Loucy (cell line): Measurements from ENCODE around the gene CACNA1S.

ENCODE experiments used
- H2AFZ ChIP-seq: fragments of 200-600 bp; sonication (generic); 2 replicates; pipeline ENCODE4 v1.6.0; 2016; ENCODE audit warnings: antibody characterized with exemption, mild to moderate bottlenecking, low read length, moderate library complexity
- H3F3A ChIP-seq: fragments of 200-600 bp; 2 replicates; pipeline ENCODE4 v1.6.0; 2016; ENCODE audit warnings: antibody characterized with exemption, low read depth, mild to moderate bottlenecking
- H3K27me3 ChIP-seq: fragments of 200-600 bp; sonication (generic); 2 replicates; pipeline ENCODE4 v1.6.1; 2014; ENCODE audit warnings: low read length, mild to moderate bottlenecking; ENCODE audit not compliant: insufficient read depth, poor library complexity, severe bottlenecking
- H3K36me3 ChIP-seq: fragments of 200-600 bp; sonication (generic); 2 replicates; pipeline ENCODE4 v1.6.1; 2016; ENCODE audit warnings: low read length; ENCODE audit not compliant: insufficient read depth
- H3K4me1 ChIP-seq: fragments of 200-600 bp; sonication (generic); 2 replicates; pipeline ENCODE4 v1.5.1; 2014; ENCODE audit warnings: low read length, mild to moderate bottlenecking; ENCODE audit not compliant: insufficient read depth, poor library complexity, severe bottlenecking
- H3K4me2 ChIP-seq: fragments of 200-600 bp; sonication (generic); 2 replicates; pipeline ENCODE4 v1.6.0; 2014; ENCODE audit warnings: antibody characterized with exemption, low read length, low read depth, mild to moderate bottlenecking; ENCODE audit not compliant: poor library complexity, severe bottlenecking
- H3K4me3 ChIP-seq: fragments of 200-600 bp; sonication (generic); 2 replicates; pipeline ENCODE4 v1.5.1; 2014; ENCODE audit warnings: low read length, mild to moderate bottlenecking, mixed read lengths; ENCODE audit not compliant: poor library complexity, severe bottlenecking
- H3K79me2 ChIP-seq: fragments of 200-600 bp; sonication (generic); 2 replicates; pipeline ENCODE4 v1.6.1; 2014; ENCODE audit warnings: low read length; ENCODE audit not compliant: insufficient read depth
- H3K9ac ChIP-seq: fragments of 200-600 bp; sonication (generic); 2 replicates; pipeline ENCODE4 v1.6.0; 2014; ENCODE audit warnings: mild to moderate bottlenecking, low read depth, low read length, moderate library complexity; ENCODE audit not compliant: poor library complexity, severe bottlenecking
- H3K9me2 ChIP-seq: fragments of 200-600 bp; sonication (generic); replicated peaks from 2 replicates; pipeline ENCODE4 v1.6.1; 2016; ENCODE audit warnings: low read depth, low read length, mixed read lengths
- H3K9me3 ChIP-seq: fragments of 200-600 bp; sonication (generic); 2 replicates; pipeline ENCODE4 v1.6.1; 2014; ENCODE audit warnings: mild to moderate bottlenecking, antibody characterized with exemption, low read length, low read depth; ENCODE audit not compliant: insufficient read depth
- H4K20me1 ChIP-seq: fragments of 200-600 bp; sonication (generic); 2 replicates; pipeline ENCODE4 v1.6.0; 2014; ENCODE audit warnings: antibody characterized with exemption, low read length, mild to moderate bottlenecking; ENCODE audit not compliant: insufficient read depth, poor library complexity, severe bottlenecking
- EZH2phosphoT487 ChIP-seq: fragments of 200-600 bp; IDR thresholded peaks from 2 replicates; pipeline ENCODE4 v1.6.1; 2018; ENCODE audit warnings: antibody characterized with exemption, mild to moderate bottlenecking, moderate library complexity, borderline replicate concordance
- TF ChIP-seq, protein P1 (sequence below): fragments of 200-600 bp; sonication (generic); conservative IDR thresholded peaks from 2 replicates; pipeline ENCODE4 v1.5.1; 2014; ENCODE audit warnings: mild to moderate bottlenecking, antibody characterized with exemption, low read length

The CACNA1S gene

DNA sequence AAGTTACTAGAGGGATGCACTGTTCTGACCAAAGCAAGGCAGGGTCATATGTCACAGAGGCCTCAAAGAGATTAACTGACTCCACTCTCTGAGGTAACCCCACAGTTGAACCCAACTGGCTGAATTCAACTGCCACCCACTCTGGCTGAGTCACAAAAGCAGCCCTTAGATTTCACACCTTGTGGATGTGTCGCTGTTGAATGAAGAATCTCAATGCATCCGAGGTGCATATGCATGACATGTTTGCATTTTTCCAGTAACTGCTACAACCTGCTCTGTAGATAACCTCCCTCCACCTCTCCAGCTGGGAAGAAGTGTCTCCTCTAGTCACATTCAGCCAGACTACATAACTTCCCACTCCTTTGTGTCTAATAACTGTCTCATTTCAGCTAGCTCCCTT, 60.8 kb downstream of the CACNA1S start:
- Histone ChIP-seq H3K4me2 (no peak overlapping the region), H3K36me3 (no peaks in the 10 kb centered on the region), H3K79me2 (no peaks in the 10 kb centered on the region), H3F3A (no peaks in the 10 kb centered on the region), H3K9me3 (no peaks in the 10 kb centered on the region), H4K20me1 (no peaks in the 10 kb centered on the region), H3K4me1 (no peaks in the 10 kb centered on the region), H3K4me3 (no peak overlapping the region), H3K9me2 (no peaks in the 10 kb centered on the region), H3K27me3 (no peaks in the 10 kb centered on the region), H2AFZ (no peak overlapping the region), H3K9ac (no peak overlapping the region)
- TF ChIP-seq, protein P1, sequence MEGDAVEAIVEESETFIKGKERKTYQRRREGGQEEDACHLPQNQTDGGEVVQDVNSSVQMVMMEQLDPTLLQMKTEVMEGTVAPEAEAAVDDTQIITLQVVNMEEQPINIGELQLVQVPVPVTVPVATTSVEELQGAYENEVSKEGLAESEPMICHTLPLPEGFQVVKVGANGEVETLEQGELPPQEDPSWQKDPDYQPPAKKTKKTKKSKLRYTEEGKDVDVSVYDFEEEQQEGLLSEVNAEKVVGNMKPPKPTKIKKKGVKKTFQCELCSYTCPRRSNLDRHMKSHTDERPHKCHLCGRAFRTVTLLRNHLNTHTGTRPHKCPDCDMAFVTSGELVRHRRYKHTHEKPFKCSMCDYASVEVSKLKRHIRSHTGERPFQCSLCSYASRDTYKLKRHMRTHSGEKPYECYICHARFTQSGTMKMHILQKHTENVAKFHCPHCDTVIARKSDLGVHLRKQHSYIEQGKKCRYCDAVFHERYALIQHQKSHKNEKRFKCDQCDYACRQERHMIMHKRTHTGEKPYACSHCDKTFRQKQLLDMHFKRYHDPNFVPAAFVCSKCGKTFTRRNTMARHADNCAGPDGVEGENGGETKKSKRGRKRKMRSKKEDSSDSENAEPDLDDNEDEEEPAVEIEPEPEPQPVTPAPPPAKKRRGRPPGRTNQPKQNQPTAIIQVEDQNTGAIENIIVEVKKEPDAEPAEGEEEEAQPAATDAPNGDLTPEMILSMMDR, result no peak
- TF ChIP-seq EZH2phosphoT487, result no peak

DNA sequence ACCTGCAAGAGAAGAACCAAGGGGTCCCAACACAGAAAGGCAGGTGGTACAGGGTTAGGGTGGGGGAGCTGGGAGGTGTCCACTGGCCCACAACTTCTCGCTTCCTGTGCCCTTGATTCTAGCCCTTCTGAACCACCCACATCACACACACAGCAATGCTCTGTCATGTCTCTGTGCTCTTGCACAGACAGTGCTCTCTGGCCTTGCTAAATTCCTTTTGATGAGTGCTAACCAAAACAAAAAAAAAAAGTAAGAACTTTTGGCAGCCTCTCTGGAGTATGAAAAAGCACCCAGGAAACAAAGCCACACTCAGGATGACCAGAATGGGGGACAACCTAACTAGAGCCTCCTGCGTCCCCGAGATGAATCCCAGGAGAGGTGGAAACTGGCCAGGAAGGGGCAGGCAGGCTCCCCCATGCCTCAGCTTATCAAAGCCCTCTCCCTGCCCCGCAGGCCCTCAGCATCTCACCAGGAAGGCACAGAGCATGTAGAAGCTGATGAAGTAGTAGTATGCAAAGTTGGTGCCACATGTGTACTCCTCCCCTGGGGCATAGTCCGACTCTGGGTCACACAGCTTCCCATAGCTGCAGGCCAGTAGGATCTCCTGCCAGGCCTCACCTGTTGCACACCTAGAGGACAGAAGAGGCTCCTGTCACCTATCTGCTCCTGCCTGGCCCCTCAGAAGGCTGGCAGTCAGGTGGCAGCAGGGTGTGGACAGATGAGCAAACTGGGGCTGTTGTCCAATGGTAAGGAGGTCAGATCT, 61.5 kb downstream of the CACNA1S start:
- no peaks in the 10 kb centered on the region for H4K20me1 ChIP-seq
- H3K4me2 ChIP-seq, result no peak overlapping the region
- no peak for TF ChIP-seq EZH2phosphoT487
- TF ChIP-seq, protein P1, result no peak
- no peaks in the 10 kb centered on the region for H3F3A ChIP-seq
- H3K36me3 ChIP-seq, result no peaks in the 10 kb centered on the region
- no peaks in the 10 kb centered on the region for H3K9me2 ChIP-seq
- no peak overlapping the region for H2AFZ ChIP-seq
- no peaks in the 10 kb centered on the region for H3K27me3 ChIP-seq
- H3K4me1 ChIP-seq, result no peaks in the 10 kb centered on the region
- no peaks in the 10 kb centered on the region for H3K79me2 ChIP-seq
- H3K4me3 ChIP-seq, result no peak overlapping the region
- H3K9ac ChIP-seq, result no peak overlapping the region
- H3K9me3 ChIP-seq, result no peaks in the 10 kb centered on the region

DNA sequence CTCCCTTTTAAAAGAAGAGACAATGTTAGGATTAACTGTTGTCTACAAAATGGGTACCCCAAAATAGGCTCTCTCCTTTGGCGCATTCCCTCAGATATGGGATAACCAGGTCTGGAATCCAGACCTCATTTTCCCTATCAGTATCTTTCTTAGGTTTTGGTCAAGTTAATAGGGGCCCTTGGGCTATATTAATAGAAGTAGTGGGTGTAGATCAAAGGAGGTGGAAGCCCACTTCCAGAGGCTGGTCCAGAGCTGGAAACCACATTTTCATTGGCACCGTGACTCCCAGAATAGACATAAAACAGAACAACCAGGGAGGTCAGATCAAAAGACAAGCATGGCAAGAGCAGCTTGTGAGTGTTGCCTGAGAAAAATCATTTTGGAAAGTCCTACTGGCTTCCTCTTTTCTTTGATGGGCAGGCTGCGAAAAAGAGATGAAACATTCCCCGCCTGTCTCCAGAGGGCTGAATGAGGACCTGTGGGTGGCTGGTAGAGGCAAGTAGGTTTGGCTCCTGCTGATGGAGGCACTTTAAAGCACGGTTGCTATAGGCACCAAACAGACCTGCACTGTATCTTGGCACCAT, 62.9 kb downstream of the CACNA1S start:
- H3K4me1 ChIP-seq, result no peaks in the 10 kb centered on the region
- no peaks in the 10 kb centered on the region for H4K20me1 ChIP-seq
- no peak overlapping the region for H3K4me3 ChIP-seq
- no peaks in the 10 kb centered on the region for H3K79me2 ChIP-seq
- H2AFZ ChIP-seq, result no peak overlapping the region
- no peaks in the 10 kb centered on the region for H3K36me3 ChIP-seq
- no peaks in the 10 kb centered on the region for H3K27me3 ChIP-seq
- H3K9me3 ChIP-seq, result no peaks in the 10 kb centered on the region
- H3K4me2 ChIP-seq, result no peak overlapping the region
- H3K9ac ChIP-seq, result no peak overlapping the region
- TF ChIP-seq EZH2phosphoT487, result no peak
- TF ChIP-seq, protein P1, result no peak
- H3K9me2 ChIP-seq, result no peaks in the 10 kb centered on the region
- H3F3A ChIP-seq, result no peaks in the 10 kb centered on the region
